Naive B cell (primary cell): ENCODE measurements around the gene RPL27A. TPM values are rescaled to one million over a fixed set of nuclear protein-coding genes. Genes with fewer than 3 reads are reported as not detected.

Source experiments
- ATAC-seq, 2 donors: fragments of 150-1000 bp; cut with Tn5 transposase; 2 replicates each; pipeline ENCODE4 v1.10.0; 2021; ENCODE audit warnings: low read depth in 2 of 2, mild to moderate bottlenecking in 2 of 2, moderate library complexity in 2 of 2
- DNase-seq: peaks from one replicate; pipeline ENCODE4 v3.0.0; 2022
- H3K27ac Mint-ChIP-seq, 6 donors: one replicate each; pipeline ENCODE4 v1.8.0; 2020 to 2022; ENCODE audit warnings: mild to moderate bottlenecking in 6 of 6, mixed read lengths in 6 of 6, moderate library complexity in 5 of 6, inconsistent platforms in 2 of 6
- H3K27me3 Mint-ChIP-seq, 3 donors: one replicate each; pipeline ENCODE4 v1.8.0; 2021 to 2022; ENCODE audit warnings: mixed read lengths in 3 of 3, mild to moderate bottlenecking in 1 of 3
- H3K36me3 Mint-ChIP-seq, 2 donors: one replicate each; pipeline ENCODE4 v1.8.0; 2020 to 2022; ENCODE audit warnings: mixed read lengths in 2 of 2, inconsistent platforms in 1 of 2, mild to moderate bottlenecking in 1 of 2
- H3K4me1 Mint-ChIP-seq, 3 donors: one replicate each; pipeline ENCODE4 v1.8.0; 2020 to 2022; ENCODE audit warnings: mixed read lengths in 3 of 3, inconsistent platforms in 1 of 3, mild to moderate bottlenecking in 1 of 3, moderate library complexity in 1 of 3
- H3K4me3 Mint-ChIP-seq, 8 donors: one replicate each; pipeline ENCODE4 v1.8.0; 2020 to 2022; ENCODE audit warnings: mild to moderate bottlenecking in 8 of 8, mixed read lengths in 8 of 8, moderate library complexity in 8 of 8, inconsistent platforms in 2 of 8
- H3K9me3 Mint-ChIP-seq, 7 donors: one replicate each; pipeline ENCODE4 v1.8.0; 2020 to 2022; ENCODE audit warnings: mixed read lengths in 7 of 7, mild to moderate bottlenecking in 5 of 7, inconsistent platforms in 2 of 7, moderate library complexity in 1 of 7
- polyA plus RNA-seq, 6 donors: library from polyadenylated mRNA; unstranded; fragments of 300-500 nt; fragmentation: Illumina TruSeq; gene quantifications; one replicate each; pipeline ENCODE4 v1.2.3, GENCODE V29; 2021; ENCODE audit warnings: low read depth in 6 of 6

The RPL27A gene
- polyA plus RNA-seq, 6 donors from 2014 or later, result 2,246 to 4,262 (median 3,486) TPM

DNA sequence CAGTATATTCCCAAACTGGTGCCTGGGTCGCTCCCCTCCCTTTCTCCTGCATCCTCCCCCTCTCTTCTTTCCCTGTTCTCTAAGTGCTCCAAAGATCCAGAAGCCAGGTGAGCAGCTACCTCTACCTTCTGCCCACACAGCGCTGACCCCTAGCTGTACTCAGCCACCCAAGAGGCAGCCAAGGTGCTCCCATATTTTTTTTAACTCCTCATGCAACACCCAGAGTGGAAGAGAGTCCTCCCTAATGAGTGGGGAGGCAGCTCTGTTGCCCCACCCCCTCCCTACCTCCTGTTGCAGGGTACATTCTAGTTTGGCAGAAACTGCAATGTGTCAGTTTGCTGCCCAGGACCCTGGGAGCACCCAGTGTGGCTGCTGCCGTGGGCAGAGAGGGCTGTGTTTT is 40.2 kb downstream of the RPL27A start:
- H3K27ac Mint-ChIP-seq, result no peak overlapping the region
- no peaks in the 10 kb centered on the region for H3K9me3 Mint-ChIP-seq
- ATAC-seq (no peak), DNase-seq (no peak)
- H3K27me3 Mint-ChIP-seq, result peaks cover 6 to 42% (median 21%) of the 10 kb centered on the region in 3 donors
- no peaks in the 10 kb centered on the region for H3K36me3 Mint-ChIP-seq
- H3K4me3 Mint-ChIP-seq, result no peak overlapping the region
- H3K4me1 Mint-ChIP-seq, result peaks cover 7 to 14% (median 12%) of the 10 kb centered on the region in 3 donors

DNA sequence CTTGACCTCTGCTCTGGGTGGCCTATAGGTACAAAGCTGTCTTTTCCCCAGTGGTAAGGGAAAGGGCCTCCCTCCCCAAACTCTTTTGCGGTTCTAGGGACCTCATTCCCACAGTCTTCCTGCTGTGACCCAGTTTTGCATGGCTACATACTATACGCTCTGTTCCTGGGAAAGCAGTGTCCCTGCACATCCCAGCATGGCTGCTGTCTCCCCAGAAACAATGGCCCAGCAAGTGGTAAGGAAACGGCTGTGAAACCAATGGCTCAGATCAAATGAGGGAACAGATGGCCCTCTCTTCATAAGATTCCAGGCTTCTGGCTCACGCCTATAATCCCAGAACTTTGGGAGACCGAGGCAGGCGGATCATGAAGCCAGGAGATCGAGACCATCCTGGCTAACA is 41.1 kb downstream of the RPL27A start:
- Mint-ChIP-seq H3K4me1 (peaks cover 0 to 6% (median 4%) of the 10 kb centered on the region in 3 donors), H3K4me3 (no peak overlapping the region), H3K27ac (no peak overlapping the region), H3K36me3 (no peaks in the 10 kb centered on the region), H3K27me3 (peaks cover 6 to 42% (median 21%) of the 10 kb centered on the region in 3 donors), H3K9me3 (no peaks in the 10 kb centered on the region)
- DNase-seq, result no peak
- ATAC-seq, result no peak

DNA sequence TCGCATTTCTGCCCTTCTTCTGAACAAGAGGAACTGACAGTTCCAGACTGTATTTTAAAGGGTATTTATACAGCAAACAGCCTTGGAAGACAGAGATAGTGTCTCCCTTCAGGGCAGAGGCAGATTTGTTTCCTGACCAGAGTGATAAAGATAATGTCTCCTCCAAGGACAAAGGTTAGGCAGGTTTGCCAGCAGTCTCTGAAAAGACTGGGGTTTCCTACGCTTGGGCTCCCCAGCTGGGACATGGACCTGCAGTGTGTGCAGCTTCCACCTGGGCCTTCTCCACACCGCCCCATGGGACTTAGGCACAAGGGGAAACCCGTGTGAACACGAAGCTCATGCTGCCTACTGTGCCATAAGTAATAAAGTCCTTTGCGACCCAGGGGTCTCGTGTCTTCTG is 42.1 kb downstream of the RPL27A start:
- Mint-ChIP-seq H3K27me3 (peaks cover 6 to 42% (median 21%) of the 10 kb centered on the region in 3 donors), H3K9me3 (no peaks in the 10 kb centered on the region), H3K4me1 (peaks cover 0 to 2% (median 0%) of the 10 kb centered on the region in 3 donors), H3K4me3 (no peak overlapping the region), H3K36me3 (no peaks in the 10 kb centered on the region), H3K27ac (no peak overlapping the region)
- ATAC-seq (no peak), DNase-seq (no peak)

DNA sequence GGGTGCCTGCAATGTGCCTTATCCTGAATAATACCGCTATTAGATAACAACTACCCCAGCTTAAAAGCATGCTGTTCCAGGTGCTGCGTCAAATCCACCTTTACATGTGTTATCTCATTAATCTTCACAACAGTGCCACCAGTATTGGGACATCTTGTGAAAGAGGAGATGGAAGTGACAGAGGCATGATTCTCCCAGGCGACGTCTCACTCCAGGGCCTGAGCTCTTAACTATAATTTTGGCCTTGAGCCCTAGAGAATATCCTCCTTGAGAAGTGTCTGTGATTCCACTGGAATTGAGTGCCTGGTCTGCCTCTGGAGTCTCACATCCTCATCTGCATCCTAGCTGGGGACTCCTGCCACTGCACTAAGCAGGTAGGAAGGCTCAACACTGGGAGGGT is 43.8 kb downstream of the RPL27A start:
- Mint-ChIP-seq H3K27me3 (peaks cover 6 to 26% (median 17%) of the 10 kb centered on the region in 3 donors), H3K36me3 (no peaks in the 10 kb centered on the region), H3K27ac (no peak overlapping the region), H3K9me3 (no peaks in the 10 kb centered on the region), H3K4me1 (peaks cover 0 to 8% (median 7%) of the 10 kb centered on the region in 3 donors), H3K4me3 (no peak overlapping the region)
- no peak for DNase-seq
- no peak for ATAC-seq

DNA sequence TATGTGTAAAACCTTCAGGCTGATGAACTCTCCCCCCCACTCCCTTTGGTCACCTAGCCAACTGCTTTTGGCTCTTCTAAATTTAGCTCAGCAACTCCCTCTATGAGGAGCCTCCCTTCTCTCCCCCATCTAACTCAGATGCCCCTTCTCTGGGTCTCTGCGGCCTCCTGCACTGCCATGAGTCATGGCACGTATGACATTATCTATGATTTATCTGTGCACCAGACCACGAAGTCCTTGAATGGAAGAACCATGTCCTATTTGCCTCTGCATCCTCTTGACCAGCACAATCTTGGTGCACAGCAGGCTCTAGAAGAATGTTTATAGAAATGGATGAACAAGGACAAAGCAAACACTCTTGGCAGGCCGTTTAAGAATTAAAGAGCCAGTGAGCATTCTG is 46.0 kb downstream of the RPL27A start:
- DNase-seq (no peak), ATAC-seq (no peak)
- H3K4me3 Mint-ChIP-seq, result no peak overlapping the region
- no peaks in the 10 kb centered on the region for H3K36me3 Mint-ChIP-seq
- H3K9me3 Mint-ChIP-seq, result no peaks in the 10 kb centered on the region
- H3K4me1 Mint-ChIP-seq, result peaks cover 10 to 30% (median 28%) of the 10 kb centered on the region in 3 donors
- H3K27me3 Mint-ChIP-seq, result peaks cover 0 to 9% (median 6%) of the 10 kb centered on the region in 3 donors
- peak overlapping the region in 2 of 6 donors; percentile 3 to 17 for H3K27ac Mint-ChIP-seq

DNA sequence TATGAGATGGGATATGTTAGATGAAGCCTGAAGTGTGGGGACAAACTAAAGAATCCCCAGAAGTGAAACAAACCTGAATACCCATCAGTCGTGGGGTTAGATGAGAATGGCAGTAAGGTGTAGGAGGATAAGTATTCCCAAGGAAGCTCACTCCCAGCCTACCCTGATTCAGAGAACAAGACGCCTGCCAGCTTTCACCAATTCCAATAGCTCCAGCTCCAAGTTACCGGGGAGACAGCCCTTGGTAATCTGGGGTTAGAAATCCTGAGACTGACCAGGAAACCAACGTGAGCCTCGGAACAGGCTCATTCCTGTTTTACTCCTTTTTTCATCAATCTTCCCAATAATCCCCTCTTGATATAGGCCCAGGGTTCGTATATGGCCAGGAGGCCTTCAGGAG is 46.5 kb downstream of the RPL27A start:
- Mint-ChIP-seq H3K27me3 (peaks cover 0 to 9% (median 6%) of the 10 kb centered on the region in 3 donors), H3K27ac (peak overlapping the region in 2 of 6 donors; percentile 3 to 16), H3K4me1 (peaks cover 14 to 35% (median 33%) of the 10 kb centered on the region in 3 donors), H3K9me3 (no peaks in the 10 kb centered on the region), H3K4me3 (no peak overlapping the region), H3K36me3 (no peaks in the 10 kb centered on the region)
- ATAC-seq, result no peak
- DNase-seq, result no peak

DNA sequence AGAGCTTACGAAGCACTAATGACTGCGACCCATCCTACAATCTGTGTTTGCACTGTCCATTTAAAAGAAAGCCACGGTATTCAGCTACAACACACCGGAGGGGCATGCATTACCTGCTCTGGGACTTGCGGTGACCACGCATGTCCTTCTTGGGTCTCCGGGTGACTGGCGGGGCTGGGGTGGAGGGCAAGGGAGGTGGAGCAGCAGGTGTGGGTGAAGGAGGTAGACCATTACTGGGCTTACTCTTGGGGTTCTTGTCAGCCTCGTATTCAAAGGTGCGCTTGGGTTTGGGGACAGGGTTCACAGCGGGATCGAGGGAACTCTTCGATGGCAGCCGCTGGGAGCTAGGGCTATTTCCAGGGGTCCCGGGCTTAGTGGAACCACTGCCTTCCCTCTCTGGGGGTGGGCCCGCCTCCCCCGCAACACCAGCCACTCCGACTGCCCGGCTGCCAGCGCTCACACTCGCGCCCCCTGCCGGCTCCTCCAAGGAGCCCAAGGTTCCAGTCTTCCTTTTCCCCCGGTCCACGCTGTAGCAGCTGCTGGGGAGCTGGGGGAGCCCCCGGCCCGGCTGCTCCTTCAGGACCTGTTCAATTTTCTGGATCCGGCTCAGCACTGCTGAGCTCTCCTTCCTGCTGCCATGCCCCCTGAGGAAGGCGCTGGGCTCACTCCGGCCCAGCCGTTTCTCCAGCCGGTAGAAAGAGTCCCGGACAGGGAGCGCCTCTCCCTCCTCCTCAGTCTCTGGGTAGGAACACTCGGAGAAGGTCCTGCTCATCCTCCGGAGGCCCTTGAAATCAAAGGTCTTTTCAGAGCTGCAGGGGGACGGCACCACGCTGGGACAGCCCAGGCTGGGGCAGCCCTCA is 47.5 kb downstream of the RPL27A start:
- ATAC-seq (no peak), DNase-seq (no peak)
- Mint-ChIP-seq H3K27ac (peak overlapping the region in 1 of 6 donors; percentile 31), H3K4me1 (peaks cover 15 to 38% (median 34%) of the 10 kb centered on the region in 3 donors), H3K36me3 (no peaks in the 10 kb centered on the region), H3K4me3 (no peak overlapping the region), H3K9me3 (no peaks in the 10 kb centered on the region), H3K27me3 (peaks cover 0 to 9% (median 0%) of the 10 kb centered on the region in 3 donors)

DNA sequence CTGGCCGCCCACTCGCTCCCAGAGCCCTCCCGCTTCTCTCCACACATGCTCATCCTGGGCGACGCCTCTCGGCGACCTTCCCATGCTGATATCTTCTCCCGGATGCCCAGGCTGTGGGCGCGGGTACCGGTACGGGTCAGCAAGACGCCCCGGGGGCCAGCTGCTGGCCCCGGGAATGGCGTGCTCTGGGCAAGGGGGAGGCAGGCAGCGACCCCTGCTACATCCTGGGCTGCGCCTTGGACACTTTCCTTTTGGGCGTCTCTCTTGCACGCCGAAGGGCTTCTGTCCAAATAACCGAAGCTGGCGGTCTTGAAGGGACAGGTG is 48.1 kb downstream of the RPL27A start:
- peaks cover 15 to 38% (median 34%) of the 10 kb centered on the region in 3 donors for H3K4me1 Mint-ChIP-seq
- H3K27ac Mint-ChIP-seq, result peak overlapping the region in 1 of 6 donors; percentile 49
- H3K36me3 Mint-ChIP-seq, result no peaks in the 10 kb centered on the region
- peak overlapping the region in 1 of 8 donors; percentile 29 for H3K4me3 Mint-ChIP-seq
- ATAC-seq (no peak), DNase-seq (no peak)
- no peaks in the 10 kb centered on the region for H3K9me3 Mint-ChIP-seq
- peaks cover 0 to 9% (median 0%) of the 10 kb centered on the region in 3 donors for H3K27me3 Mint-ChIP-seq

DNA sequence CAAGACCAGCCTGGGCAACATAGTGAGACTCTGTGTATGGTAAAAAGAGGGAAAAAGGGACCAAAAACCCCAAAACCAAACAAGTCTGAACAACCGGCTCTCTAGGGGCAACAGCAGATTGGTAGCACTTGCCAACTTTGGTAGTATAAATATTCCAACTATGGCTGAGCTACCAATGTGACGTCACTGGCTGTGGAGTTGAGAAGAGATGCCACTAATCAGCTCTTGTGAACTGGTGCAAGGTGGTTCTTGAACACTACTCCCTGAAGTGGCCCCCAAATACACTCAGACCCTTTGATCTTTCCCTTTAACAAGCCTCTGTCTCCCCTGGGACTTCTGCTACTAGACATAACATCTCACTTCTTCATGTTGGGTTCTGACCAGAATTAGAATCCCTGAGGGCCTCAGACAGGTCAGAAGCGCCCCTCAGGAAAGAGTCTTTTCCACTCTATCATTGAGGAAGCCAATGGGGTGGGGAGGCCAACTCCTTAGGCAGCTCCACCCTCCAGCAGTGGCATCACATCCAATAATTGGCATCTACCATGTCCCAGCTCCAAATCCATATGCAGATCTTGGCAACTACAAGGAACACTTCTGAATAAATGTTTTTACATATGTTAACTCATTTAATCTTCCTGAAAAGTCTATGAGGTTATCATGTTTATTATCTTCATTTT is 49.2 kb downstream of the RPL27A start:
- ATAC-seq (peak; percentile 7 to 22), DNase-seq (no peak)
- Mint-ChIP-seq H3K27me3 (peaks cover 0 to 9% (median 0%) of the 10 kb centered on the region in 3 donors), H3K4me3 (peak overlapping the region; percentile 2 to 92 (median 78)), H3K9me3 (no peaks in the 10 kb centered on the region), H3K4me1 (peaks cover 15 to 38% (median 34%) of the 10 kb centered on the region in 3 donors), H3K27ac (peak overlapping the region; percentile 88 to 99 (median 95)), H3K36me3 (no peaks in the 10 kb centered on the region)

DNA sequence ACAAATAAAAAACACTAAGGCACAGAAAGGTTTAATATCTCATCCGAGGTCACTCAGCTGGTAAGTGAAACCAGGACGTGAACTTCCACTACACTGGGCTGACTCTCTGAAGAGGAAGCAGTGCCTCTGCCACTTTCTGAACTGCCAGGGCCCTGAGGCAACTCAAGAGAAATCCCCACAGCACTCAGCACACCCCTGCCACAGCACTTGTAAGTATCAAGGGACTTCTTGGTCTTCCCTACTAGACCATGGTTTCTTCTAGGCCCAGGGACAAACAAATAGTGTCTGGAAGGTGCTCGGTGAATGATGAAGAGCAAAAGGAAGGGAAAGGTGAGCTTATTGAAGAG is 49.7 kb downstream of the RPL27A start:
- Mint-ChIP-seq H3K4me3 (peak overlapping the region; percentile 2 to 92 (median 78)), H3K27me3 (peaks cover 0 to 4% (median 0%) of the 10 kb centered on the region in 3 donors), H3K4me1 (peaks cover 15 to 38% (median 34%) of the 10 kb centered on the region in 3 donors)

DNA sequence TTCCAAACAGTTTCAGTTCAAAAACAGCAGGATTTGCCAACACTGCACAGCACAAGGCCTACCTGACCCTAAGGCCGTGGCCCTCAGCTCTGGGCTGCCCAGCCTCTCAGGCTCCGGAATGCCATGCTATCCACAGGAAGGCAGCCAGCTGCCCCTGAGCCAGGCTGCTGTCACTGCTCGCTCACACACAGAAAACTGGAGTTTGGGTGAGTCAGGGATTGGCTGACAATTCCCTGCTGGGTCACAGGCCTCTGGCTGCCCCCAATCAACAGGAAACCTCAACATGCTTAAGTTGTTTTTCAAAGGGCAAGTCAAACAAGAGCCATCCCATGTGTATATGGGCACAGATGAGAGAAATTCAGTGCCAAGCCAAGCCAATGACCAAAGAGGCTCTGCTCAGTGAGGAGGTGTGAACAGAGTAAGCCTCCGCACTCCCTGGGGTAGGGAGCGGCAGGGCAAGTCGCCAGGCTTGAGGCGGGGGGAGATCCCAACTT is 50.2 kb downstream of the RPL27A start:
- no peaks in the 10 kb centered on the region for H3K27me3 Mint-ChIP-seq
- peak overlapping the region; percentile 88 to 99 (median 95) for H3K27ac Mint-ChIP-seq
- H3K36me3 Mint-ChIP-seq, result no peaks in the 10 kb centered on the region
- no peak for ATAC-seq
- H3K4me3 Mint-ChIP-seq, result peak overlapping the region in 7 of 8 donors; percentile 64 to 92 (median 83)
- no peaks in the 10 kb centered on the region for H3K9me3 Mint-ChIP-seq
- DNase-seq, result peak; percentile 2
- H3K4me1 Mint-ChIP-seq, result peaks cover 15 to 38% (median 34%) of the 10 kb centered on the region in 3 donors

More for the DNA sequence above, 49.7 kb downstream of the RPL27A start:
- Mint-ChIP-seq H3K36me3 (no peaks in the 10 kb centered on the region), H3K27ac (peak overlapping the region; percentile 88 to 99 (median 95)), H3K9me3 (no peaks in the 10 kb centered on the region)
- peak; percentile 98 for ATAC-seq
- peak; percentile 52 for DNase-seq

DNA sequence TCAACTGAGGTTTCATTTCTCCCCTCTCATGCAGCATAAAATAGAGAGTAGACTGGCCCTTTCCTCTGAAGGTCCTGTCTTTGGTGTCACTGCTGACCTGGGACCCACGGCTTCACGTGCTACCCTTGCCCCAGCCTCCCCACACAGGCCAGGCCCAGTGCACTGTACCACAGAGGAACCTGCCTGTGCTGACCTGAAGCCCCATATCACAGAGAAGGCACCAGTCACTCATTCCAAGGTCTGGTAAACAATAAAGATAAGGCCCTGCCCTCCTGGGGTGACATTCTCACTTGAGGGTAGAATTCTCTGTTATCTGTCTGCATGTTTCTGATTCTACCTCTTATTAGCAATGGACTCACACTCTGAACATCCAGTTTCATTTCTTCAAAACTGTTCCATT is 51.3 kb downstream of the RPL27A start:
- Mint-ChIP-seq H3K9me3 (no peaks in the 10 kb centered on the region), H3K4me1 (peaks cover 15 to 38% (median 34%) of the 10 kb centered on the region in 3 donors), H3K4me3 (peak overlapping the region in 3 of 8 donors; percentile 16 to 82 (median 56)), H3K36me3 (no peaks in the 10 kb centered on the region), H3K27me3 (no peaks in the 10 kb centered on the region), H3K27ac (peak overlapping the region; percentile 10 to 96 (median 54))
- no peak for ATAC-seq
- no peak for DNase-seq

DNA sequence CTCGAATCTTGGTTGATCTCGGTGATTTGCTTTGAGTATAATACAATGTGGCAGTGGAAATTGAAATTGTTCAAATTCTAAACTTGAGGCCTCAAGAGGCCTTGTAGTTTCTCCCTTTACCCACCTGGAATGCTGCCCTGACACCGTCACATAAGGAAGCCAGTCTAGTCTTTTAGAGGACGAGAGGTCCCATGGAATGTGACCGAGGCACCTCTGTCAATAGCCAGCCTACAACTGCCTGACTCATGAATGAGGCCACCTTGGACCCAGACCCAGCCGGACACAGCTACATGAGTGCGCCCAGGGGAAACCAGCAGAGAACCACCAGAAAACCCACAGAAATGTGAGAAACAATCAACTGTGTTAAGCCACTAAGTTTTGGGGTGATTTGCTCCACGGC is 52.5 kb downstream of the RPL27A start:
- Mint-ChIP-seq H3K27me3 (no peaks in the 10 kb centered on the region), H3K4me3 (no peak overlapping the region), H3K4me1 (peaks cover 15 to 36% (median 34%) of the 10 kb centered on the region in 3 donors), H3K9me3 (no peaks in the 10 kb centered on the region), H3K36me3 (no peaks in the 10 kb centered on the region), H3K27ac (no peak overlapping the region)
- DNase-seq (no peak), ATAC-seq (no peak)
